ENCODE measurements around the gene MMS22L.

Gene MMS22L

DNA sequence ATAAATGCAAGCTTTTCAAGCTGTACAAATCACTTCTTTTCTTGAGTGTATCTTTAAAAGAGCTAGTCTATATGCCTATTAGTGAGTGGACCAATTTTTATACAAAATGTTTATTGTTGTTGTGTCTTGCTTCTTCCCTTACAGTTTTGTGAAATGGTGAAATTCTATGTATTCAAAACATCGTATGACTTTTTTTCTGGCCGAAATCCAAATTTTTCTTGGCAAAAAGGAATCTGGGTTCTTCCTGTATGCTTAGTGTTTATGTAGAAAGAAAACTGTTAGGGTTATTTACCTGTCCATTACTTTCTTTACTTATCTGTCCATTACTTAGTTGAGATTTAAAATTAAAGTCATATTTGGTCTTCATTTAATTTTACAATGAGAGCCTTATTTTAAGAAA, 153.9 kb downstream of the MMS22L start:
- no peak overlapping the region for H3K4me3 ChIP-seq
- no peak for DNase-seq (ENCODE audit: low read depth, low spot score)
- no peak overlapping the region for H3K9ac ChIP-seq (ENCODE audit: insufficient read length)

DNA sequence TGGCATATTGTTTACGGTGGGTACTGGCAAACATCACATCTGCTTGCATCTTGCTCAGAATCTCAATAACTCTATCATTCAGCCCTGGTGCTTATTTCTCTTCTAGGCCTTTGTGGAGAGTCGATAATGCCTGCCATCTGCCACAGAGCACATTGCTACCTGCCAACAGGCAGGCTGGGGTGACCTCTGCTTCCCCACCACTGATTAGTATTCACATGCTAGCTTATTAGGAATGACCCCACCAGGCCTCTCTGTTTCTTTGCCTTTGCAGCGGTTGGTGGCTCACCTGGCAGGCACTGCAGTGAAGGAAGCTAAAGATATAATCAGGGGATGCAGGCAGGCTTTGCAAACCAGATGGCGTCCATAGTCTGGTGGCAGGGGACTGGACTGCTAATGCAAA, 154.5 kb downstream of the MMS22L start:
- no peaks in the 10 kb centered on the region for H3K36me3 ChIP-seq (ENCODE audit: insufficient read depth, low read length)
- no peaks in the 10 kb centered on the region for H3K9me3 ChIP-seq (ENCODE audit: low read depth, low read length)
- no peak for DNase-seq (ENCODE audit: low read depth, low spot score)
- no peak for TF ChIP-seq EZH2 (IDR thresholded peaks at IDR 0.05)
- no peak for TF ChIP-seq POLR2AphosphoS5 (IDR thresholded peaks at IDR 0.05; ENCODE audit: borderline replicate concordance, low read depth, low read length)
- TF ChIP-seq FOXP2 (optimal IDR thresholded peaks at IDR 0.05; ENCODE audit: control extremely low read depth, extremely low read length, insufficient read depth) = no peak
- H3K27ac ChIP-seq = no peak overlapping the region
- H3K4me3 ChIP-seq = no peak overlapping the region
- no peak overlapping the region for H3K9ac ChIP-seq (ENCODE audit: insufficient read length)

More for the DNA sequence above, 153.9 kb downstream of the MMS22L start:
- TF ChIP-seq FOXP2 (optimal IDR thresholded peaks at IDR 0.05; ENCODE audit: control extremely low read depth, extremely low read length, insufficient read depth) (no peak), EZH2 (IDR thresholded peaks at IDR 0.05) (no peak), POLR2AphosphoS5 (IDR thresholded peaks at IDR 0.05; ENCODE audit: borderline replicate concordance, low read depth, low read length) (no peak)
- H3K27ac ChIP-seq = no peak overlapping the region
- no peaks in the 10 kb centered on the region for H3K9me3 ChIP-seq (ENCODE audit: low read depth, low read length)
- H3K36me3 ChIP-seq (ENCODE audit: insufficient read depth, low read length) = no peaks in the 10 kb centered on the region

DNA sequence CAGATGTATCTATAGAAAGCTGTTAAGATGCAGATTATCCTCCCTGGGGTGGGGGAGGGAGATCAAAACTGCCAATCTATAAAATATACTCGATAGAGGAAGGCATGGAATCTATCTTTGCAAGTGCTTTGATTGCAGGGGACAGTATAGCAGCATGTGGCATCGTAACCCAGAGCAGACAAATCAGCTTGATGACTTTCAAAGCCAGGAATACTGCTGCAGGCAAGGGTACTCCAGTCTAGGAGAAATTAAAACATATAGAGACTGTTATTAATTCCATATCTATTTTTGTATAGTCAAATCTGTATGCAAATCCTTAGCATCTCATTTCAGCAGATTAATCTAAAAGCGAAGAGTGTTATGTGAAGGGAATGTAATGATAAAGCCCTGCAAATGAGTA, 159.4 kb downstream of the MMS22L start:
- no peaks in the 10 kb centered on the region; the same call in 1 of the 2 replicates for H3K9me3 ChIP-seq (ENCODE audit: low read depth, low read length)
- H3K27ac ChIP-seq = peak overlapping the region; percentile 57; the same call in 1 of the 2 replicates
- H3K4me3 ChIP-seq = peak overlapping the region; percentile 3; the same call in 1 of the 2 replicates
- no peaks in the 10 kb centered on the region for H3K36me3 ChIP-seq (ENCODE audit: insufficient read depth, low read length)
- no peak for TF ChIP-seq EZH2 (IDR thresholded peaks at IDR 0.05)
- no peak for TF ChIP-seq FOXP2 (optimal IDR thresholded peaks at IDR 0.05; ENCODE audit: control extremely low read depth, extremely low read length, insufficient read depth)
- TF ChIP-seq POLR2AphosphoS5 (IDR thresholded peaks at IDR 0.05; ENCODE audit: borderline replicate concordance, low read depth, low read length) = no peak
- no peak for DNase-seq (ENCODE audit: low read depth, low spot score)
- no peak overlapping the region for H3K9ac ChIP-seq (ENCODE audit: insufficient read length)

DNA sequence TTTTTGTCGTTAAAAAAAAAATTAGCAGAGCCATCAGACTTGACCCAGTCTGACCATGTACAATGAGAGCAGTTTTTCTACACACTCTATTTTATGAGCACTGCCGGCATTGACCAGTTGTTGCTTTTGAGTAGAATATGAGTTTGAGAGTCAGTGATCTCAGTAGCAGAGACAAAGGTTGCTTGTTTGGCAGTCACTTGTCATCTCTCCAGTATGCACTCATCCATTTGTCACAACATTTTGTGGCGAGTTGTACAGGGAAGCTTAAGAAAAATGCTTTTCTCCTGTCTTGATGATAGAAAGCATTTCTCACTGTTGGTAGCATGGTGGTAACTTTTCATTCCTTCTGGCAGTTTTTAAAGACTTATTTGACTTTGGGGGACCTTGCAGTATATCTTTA, 159.9 kb downstream of the MMS22L start:
- peak overlapping the region; percentile 3; the same call in 1 of the 2 replicates for H3K4me3 ChIP-seq
- DNase-seq (ENCODE audit: low read depth, low spot score) = no peak
- H3K36me3 ChIP-seq (ENCODE audit: insufficient read depth, low read length) = no peaks in the 10 kb centered on the region
- no peak overlapping the region for H3K9ac ChIP-seq (ENCODE audit: insufficient read length)
- TF ChIP-seq POLR2AphosphoS5 (IDR thresholded peaks at IDR 0.05; ENCODE audit: borderline replicate concordance, low read depth, low read length) (no peak), FOXP2 (optimal IDR thresholded peaks at IDR 0.05; ENCODE audit: control extremely low read depth, extremely low read length, insufficient read depth) (no peak), EZH2 (IDR thresholded peaks at IDR 0.05) (no peak)
- H3K9me3 ChIP-seq (ENCODE audit: low read depth, low read length) = no peaks in the 10 kb centered on the region; the same call in 1 of the 2 replicates
- peak overlapping the region; percentile 57; the same call in 1 of the 2 replicates for H3K27ac ChIP-seq

DNA sequence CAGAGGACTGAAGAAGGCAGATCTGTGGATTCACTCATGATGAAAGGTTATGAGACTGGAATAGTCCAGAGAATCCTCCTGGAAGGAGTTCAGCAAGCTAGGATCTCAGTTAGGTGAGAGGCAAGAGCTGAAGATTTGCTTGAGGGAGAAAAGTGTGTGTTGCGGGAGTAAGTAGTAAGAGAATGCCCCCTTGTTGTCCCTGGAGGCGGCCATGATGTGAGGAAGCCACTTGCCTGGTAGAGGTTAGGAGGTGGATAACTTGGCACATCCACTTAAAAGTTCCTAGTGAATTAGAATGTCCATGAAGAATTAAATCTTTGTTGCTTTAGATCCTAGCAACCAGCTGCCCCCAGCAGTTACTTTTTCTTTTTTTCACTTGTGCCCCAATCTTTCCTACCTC, 162.5 kb downstream of the MMS22L start:
- H3K9me3 ChIP-seq (ENCODE audit: low read depth, low read length) = no peaks in the 10 kb centered on the region; the same call in 1 of the 2 replicates
- H3K36me3 ChIP-seq (ENCODE audit: insufficient read depth, low read length) = no peaks in the 10 kb centered on the region
- H3K9ac ChIP-seq (ENCODE audit: insufficient read length) = no peak overlapping the region
- no peak for DNase-seq (ENCODE audit: low read depth, low spot score)
- no peak overlapping the region for H3K27ac ChIP-seq
- H3K4me3 ChIP-seq = no peak overlapping the region
- TF ChIP-seq FOXP2 (optimal IDR thresholded peaks at IDR 0.05; ENCODE audit: control extremely low read depth, extremely low read length, insufficient read depth) = no peak
- TF ChIP-seq POLR2AphosphoS5 (IDR thresholded peaks at IDR 0.05; ENCODE audit: borderline replicate concordance, low read depth, low read length) = no peak
- TF ChIP-seq EZH2 (IDR thresholded peaks at IDR 0.05) = no peak

DNA sequence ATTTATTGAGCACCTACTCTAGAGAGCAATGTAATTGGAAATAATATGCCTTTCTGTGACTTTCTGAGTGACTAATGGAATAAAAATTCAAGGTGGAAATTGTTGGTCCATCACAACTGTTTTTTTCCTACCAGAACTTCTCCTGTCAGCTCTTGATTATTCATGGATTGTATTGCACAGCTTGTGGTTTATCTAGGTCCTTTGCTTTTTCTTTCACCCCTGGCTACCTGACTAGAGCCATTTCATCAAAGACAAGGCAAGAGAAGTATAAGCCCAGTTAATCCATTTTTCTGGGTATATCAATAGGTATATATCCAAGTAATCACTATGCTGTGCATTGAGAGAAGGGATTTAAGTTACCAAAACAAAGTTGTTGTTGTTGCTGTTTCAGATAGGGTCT, 168.4 kb downstream of the MMS22L start:
- Histone ChIP-seq H3K9ac (ENCODE audit: insufficient read length) (no peak overlapping the region), H3K9me3 (ENCODE audit: low read depth, low read length) (no peaks in the 10 kb centered on the region), H3K4me3 (no peak overlapping the region), H3K27ac (no peak overlapping the region), H3K36me3 (ENCODE audit: insufficient read depth, low read length) (no peaks in the 10 kb centered on the region)
- no peak for TF ChIP-seq EZH2 (IDR thresholded peaks at IDR 0.05)
- TF ChIP-seq FOXP2 (optimal IDR thresholded peaks at IDR 0.05; ENCODE audit: control extremely low read depth, extremely low read length, insufficient read depth) = no peak
- no peak for TF ChIP-seq POLR2AphosphoS5 (IDR thresholded peaks at IDR 0.05; ENCODE audit: borderline replicate concordance, low read depth, low read length)
- DNase-seq (ENCODE audit: low read depth, low spot score) = no peak

DNA sequence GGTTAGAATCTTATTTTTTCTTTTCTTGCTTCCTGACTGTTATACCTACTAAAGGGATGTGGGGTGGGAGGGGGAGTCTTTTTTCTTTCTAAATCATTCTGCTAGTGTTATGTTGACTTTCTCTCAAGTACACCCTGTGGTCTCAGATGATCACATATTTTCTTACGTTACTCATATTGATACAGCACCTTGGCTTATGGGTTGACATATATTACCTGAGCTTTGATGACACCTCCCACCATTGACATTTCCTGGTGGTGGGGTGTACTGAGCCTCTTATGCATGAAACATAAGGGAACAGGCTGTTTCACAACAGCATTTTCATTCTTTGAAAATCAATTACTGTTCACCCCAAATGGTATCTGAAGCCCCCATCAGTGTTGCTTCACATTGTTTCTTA, 169.8 kb downstream of the MMS22L start:
- DNase-seq (ENCODE audit: low read depth, low spot score) = no peak
- TF ChIP-seq POLR2AphosphoS5 (IDR thresholded peaks at IDR 0.05; ENCODE audit: borderline replicate concordance, low read depth, low read length) = no peak
- no peak for TF ChIP-seq FOXP2 (optimal IDR thresholded peaks at IDR 0.05; ENCODE audit: control extremely low read depth, extremely low read length, insufficient read depth)
- no peak for TF ChIP-seq EZH2 (IDR thresholded peaks at IDR 0.05)
- H3K36me3 ChIP-seq (ENCODE audit: insufficient read depth, low read length) = no peaks in the 10 kb centered on the region
- no peaks in the 10 kb centered on the region for H3K9me3 ChIP-seq (ENCODE audit: low read depth, low read length)
- no peak overlapping the region for H3K4me3 ChIP-seq
- no peak overlapping the region for H3K9ac ChIP-seq (ENCODE audit: insufficient read length)
- no peak overlapping the region for H3K27ac ChIP-seq

DNA sequence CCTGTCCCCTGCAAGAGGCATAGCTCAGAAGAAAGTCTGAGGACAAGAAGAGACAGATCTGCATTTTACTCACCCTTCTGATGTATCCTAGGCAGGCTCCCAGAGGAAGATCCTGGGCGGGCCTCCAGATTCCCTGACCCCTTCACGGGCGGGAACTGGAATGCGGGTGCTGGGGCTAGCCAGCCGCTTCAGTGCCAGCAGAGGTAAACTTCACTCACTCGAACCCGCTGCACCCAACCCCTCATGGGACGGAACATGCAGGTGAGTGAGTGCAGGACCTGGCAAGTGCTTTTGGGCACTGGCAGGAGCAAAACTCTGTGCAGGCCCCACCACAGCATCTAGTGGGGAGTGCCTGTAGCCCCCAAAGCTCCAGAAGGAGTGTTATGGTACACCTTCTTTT, 171.8 kb downstream of the MMS22L start:
- Histone ChIP-seq H3K4me3 (no peak overlapping the region), H3K36me3 (ENCODE audit: insufficient read depth, low read length) (no peaks in the 10 kb centered on the region), H3K9me3 (ENCODE audit: low read depth, low read length) (no peaks in the 10 kb centered on the region), H3K9ac (ENCODE audit: insufficient read length) (no peak overlapping the region), H3K27ac (no peak overlapping the region)
- TF ChIP-seq POLR2AphosphoS5 (IDR thresholded peaks at IDR 0.05; ENCODE audit: borderline replicate concordance, low read depth, low read length) (no peak), FOXP2 (optimal IDR thresholded peaks at IDR 0.05; ENCODE audit: control extremely low read depth, extremely low read length, insufficient read depth) (no peak), EZH2 (IDR thresholded peaks at IDR 0.05) (no peak)
- DNase-seq (ENCODE audit: low read depth, low spot score) = no peak

DNA sequence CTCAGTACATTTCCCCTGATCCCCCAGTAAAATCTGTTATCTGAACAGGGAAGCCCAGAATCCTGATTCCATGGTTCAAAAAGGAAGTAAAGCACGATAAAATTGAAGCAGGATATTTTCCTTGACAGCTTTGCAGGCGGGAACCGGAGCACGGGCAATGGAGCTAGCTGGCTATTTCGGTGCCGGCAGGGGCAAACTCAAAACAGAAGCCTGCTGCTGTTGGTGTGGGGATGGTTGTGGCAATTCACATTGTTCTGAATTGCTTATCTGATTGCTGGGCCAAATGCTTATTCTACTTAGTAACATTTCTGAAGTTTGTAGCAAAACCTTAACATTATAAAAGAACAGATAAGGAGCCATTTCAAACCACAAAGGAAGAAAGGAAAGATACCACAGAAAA, 172.4 kb downstream of the MMS22L start:
- Histone ChIP-seq H3K9me3 (ENCODE audit: low read depth, low read length) (no peaks in the 10 kb centered on the region), H3K9ac (ENCODE audit: insufficient read length) (no peak overlapping the region), H3K36me3 (ENCODE audit: insufficient read depth, low read length) (no peaks in the 10 kb centered on the region), H3K4me3 (no peak overlapping the region), H3K27ac (no peak overlapping the region)
- TF ChIP-seq POLR2AphosphoS5 (IDR thresholded peaks at IDR 0.05; ENCODE audit: borderline replicate concordance, low read depth, low read length) = no peak
- no peak for TF ChIP-seq FOXP2 (optimal IDR thresholded peaks at IDR 0.05; ENCODE audit: control extremely low read depth, extremely low read length, insufficient read depth)
- TF ChIP-seq EZH2 (IDR thresholded peaks at IDR 0.05) = no peak
- DNase-seq (ENCODE audit: low read depth, low spot score) = no peak
